Ureter (tissue), 1 donor: ENCODE data around the gene DPM3. TPM values are rescaled to one million over a fixed set of nuclear protein-coding genes. Genes with fewer than 3 reads are reported as not detected.
"Not testable (repeated sequence)": the region's sequence is repeated elsewhere in the genome, so short reads cannot be mapped to it uniquely, and the experiment has no call there.

ENCODE experiments used
- DNase-seq: peaks from one replicate; pipeline ENCODE4 v3.0.0-alpha.2; 2020; ENCODE audit warnings: low spot score
- total RNA-seq: library from RNA; stranded (reverse); gene quantifications from one replicate; pipeline ENCODE4 v1.2.4, GENCODE V29; 2023
- donor health status: DM: yes; HTN: yes; CAD: no.

Gene DPM3
- 75.4 TPM for total RNA-seq

- DNase-seq = peak; percentile 93
Measured at GRCh38 chr1:155139895-155140629, at the start of gene DPM3. DPM3 (minus strand) TSS chr1:155140531; CDS start chr1:155140240, 291 bp downstream.

GRCh38 chr1:155189926-155190325, 49.6 kb upstream of the DPM3 start:
- not testable (repeated sequence) for DNase-seq

GRCh38 chr1:155188268-155188667, 47.9 kb upstream of the DPM3 start:
- no peak for DNase-seq

- no peak for DNase-seq
Measured at GRCh38 chr1:155187456-155187891, 47.1 kb upstream of the DPM3 start.

- no peak for DNase-seq
Measured at GRCh38 chr1:155186794-155187455, 46.6 kb upstream of the DPM3 start.

GRCh38 chr1:155186067-155186793, 45.9 kb upstream of the DPM3 start:
- DNase-seq = no peak

- DNase-seq = no peak
Measured at GRCh38 chr1:155185783-155186066, 45.4 kb upstream of the DPM3 start.

- DNase-seq = peak; percentile 84
Measured at GRCh38 chr1:155184835-155185782, 44.8 kb upstream of the DPM3 start.

- DNase-seq = no peak
Measured at GRCh38 chr1:155184351-155184811, 44.0 kb upstream of the DPM3 start.

- no peak for DNase-seq
Measured at GRCh38 chr1:155183775-155184221, 43.5 kb upstream of the DPM3 start.

GRCh38 chr1:155182052-155182550, 41.8 kb upstream of the DPM3 start:
- DNase-seq = no peak

GRCh38 chr1:155181371-155182051, 41.2 kb upstream of the DPM3 start:
- no peak for DNase-seq

GRCh38 chr1:155179112-155180031, 39.0 kb upstream of the DPM3 start:
- DNase-seq = peak; percentile 45

- peak; percentile 44 for DNase-seq
Measured at GRCh38 chr1:155178441-155179111, 38.2 kb upstream of the DPM3 start.

- peak; percentile 42 for DNase-seq
Measured at GRCh38 chr1:155177918-155178281, 37.6 kb upstream of the DPM3 start.

GRCh38 chr1:155177192-155177917, 37.0 kb upstream of the DPM3 start:
- peak; percentile 77 for DNase-seq

GRCh38 chr1:155176544-155177071, 36.3 kb upstream of the DPM3 start:
- peak; percentile 91 for DNase-seq

- DNase-seq = peak; percentile 43
Measured at GRCh38 chr1:155175927-155176371, 35.6 kb upstream of the DPM3 start.
